ENCODE measurements around the gene SLC6A5.
A peak's percentile ranks its signal among the peaks of the same experiment; 100 is the strongest.

SLC6A5 gene

DNA sequence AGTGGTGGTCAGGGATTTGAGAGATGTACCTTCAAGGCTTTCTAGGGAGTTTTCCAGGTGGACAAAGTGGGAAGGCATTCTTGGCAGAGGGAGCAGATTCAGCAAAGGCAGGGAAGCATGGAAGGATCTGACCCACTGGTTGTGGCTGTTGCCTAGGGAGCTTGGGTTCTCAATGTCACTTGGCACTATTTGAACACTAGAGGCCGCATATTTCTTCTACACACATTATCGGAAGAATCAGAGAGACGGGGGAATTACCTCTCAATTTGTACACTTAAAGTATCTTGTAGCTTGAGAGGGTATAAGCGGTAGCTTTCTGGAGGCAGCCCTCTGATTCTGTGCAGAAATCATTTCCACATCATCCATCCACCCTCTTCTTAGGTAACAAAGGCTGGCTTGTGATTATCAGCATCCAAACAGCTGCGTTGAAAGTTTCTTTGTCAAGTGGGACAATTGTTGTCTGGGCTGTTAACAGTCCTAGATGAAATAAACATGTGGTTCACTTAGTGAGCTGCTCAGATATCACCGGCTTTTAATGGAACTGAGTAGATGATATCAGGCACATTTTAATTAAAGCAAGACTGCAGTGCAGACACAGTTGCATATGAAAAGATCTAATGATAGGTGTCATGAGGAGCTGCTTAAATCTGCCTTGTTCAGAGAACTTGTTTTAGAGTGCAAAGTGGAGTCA, 72.6 kb downstream of the SLC6A5 start:
- DNase-seq, result peak; percentile 26

DNA sequence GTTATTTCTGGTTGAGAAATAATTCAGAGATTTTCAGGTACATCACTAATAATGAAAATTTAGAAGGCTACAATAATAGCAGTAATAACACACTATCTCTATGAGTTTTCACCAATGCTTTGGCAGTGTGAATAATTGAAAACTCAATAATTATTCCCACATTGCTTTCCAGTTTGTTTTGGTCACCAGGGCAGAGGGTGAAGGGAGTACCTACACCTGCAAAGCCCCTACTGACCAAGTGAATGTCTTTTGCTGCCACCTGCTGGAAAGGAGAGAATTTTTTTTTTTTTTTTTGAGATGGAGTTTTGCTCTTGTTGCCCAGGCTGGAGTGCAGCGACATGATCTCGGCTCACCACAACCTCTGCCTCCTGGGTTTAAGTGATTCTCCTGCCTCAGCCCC, 73.2 kb downstream of the SLC6A5 start:
- peak; percentile 16 for DNase-seq

DNA sequence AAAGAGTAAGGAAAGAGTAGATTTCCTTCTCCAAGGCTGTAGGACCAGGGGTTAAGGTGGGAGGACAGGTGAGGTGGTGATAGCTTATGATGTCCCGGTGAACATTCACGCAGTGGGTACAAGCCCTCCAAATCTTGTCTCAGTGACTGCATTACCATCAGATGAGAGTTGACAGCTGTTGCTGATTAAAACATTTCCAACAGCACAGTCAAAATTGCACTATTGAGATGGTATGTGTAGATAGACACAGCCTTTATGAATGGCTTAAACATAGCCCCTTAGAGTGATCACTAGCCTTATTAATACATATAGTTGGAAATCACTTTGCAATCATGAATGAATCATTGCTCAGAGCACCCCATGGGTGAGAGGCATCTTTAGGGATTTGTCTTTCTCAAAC, 77.2 kb downstream of the SLC6A5 start:
- DNase-seq, result no peak

DNA sequence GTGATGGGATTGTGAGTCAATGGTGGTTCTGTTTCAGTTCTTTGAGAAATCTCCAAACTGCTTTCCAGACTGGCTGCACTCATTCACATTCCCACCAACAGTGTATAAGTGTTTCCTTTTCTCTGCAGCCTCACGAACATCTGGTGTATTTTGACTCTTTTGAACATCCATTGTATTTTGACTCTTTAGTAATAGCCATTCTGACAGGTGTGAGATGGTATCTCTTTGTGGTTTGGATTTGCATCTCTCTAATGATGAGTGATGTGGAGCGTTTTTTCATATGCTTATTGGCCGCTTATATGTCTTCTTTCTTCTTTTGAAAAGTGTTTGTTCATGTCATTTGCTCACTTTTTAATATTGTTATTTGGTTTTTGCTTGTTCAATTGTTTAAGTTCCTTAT, 89.4 kb downstream of the SLC6A5 start:
- DNase-seq, result peak; percentile 26

DNA sequence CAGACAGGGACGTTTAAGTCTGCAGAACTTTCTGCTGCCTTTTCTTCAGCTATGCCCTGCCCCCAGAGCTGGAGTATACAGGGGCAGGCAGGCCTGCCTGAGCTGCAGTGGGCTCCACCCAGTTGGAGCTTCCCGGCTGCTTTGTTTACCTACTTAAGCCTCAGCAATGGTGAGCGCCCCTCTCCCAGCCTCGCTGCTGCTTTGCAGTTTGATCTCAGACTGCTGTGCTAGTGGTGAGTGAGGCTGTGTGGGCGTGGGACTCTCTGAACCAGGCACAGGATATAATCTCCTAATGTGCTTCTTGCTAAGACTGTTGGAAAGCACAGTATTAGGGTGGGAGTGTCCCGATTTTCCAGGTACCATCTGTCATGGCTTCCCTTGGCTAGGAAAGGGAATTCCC, 108.5 kb downstream of the SLC6A5 start:
- no peak for DNase-seq
